Activated CD4-positive, alpha-beta T cell treated with anti-CD3 and anti-CD28 coated beads, Interleukin-2, amount 10 ng/mL, durations not matched to agents 7 days and 5 days (primary cell): ENCODE measurements around the gene OIT3. TPM values are rescaled to one million over a fixed set of nuclear protein-coding genes. Genes with fewer than 3 reads are reported as not detected.

Experiments
- CTCF ChIA-PET: fragments of 350-600 bp; sonication (Branson Sonifier 250); formaldehyde crosslinking; loops from one replicate; lab custom pipeline; 2021; ENCODE audit warnings: antibody characterized with exemption; lab: Charles Lee
- POLR2A ChIA-PET: fragments of 350-600 bp; sonication (Branson Sonifier 250); formaldehyde crosslinking; loops from one replicate; lab custom pipeline; 2021; ENCODE audit warnings: antibody characterized with exemption; lab: Charles Lee
- DNase-seq: peaks from one replicate; pipeline ENCODE4 v3.0.0-alpha.2; 2020
- H3K27ac Mint-ChIP-seq: one replicate; pipeline ENCODE4 v1.8.0; 2021; ENCODE audit warnings: mild to moderate bottlenecking, moderate library complexity, mixed read lengths
- H3K27me3 Mint-ChIP-seq: one replicate; pipeline ENCODE4 v1.8.0; 2021; ENCODE audit warnings: mixed read lengths
- H3K36me3 Mint-ChIP-seq: one replicate; pipeline ENCODE4 v1.8.0; 2021; ENCODE audit warnings: low read depth, mixed read lengths
- H3K4me1 Mint-ChIP-seq: one replicate; pipeline ENCODE4 v1.8.0; 2021; ENCODE audit warnings: mixed read lengths
- H3K4me3 Mint-ChIP-seq: one replicate; pipeline ENCODE4 v1.8.0; 2021; ENCODE audit warnings: mild to moderate bottlenecking, moderate library complexity, mixed read lengths
- H3K9me3 Mint-ChIP-seq: one replicate; pipeline ENCODE4 v1.8.0; 2021; ENCODE audit warnings: mixed read lengths
- total RNA-seq, 2 experiments: library from RNA; stranded (reverse); gene quantifications; one replicate each; pipeline ENCODE4 v1.2.3, GENCODE V29; 2021

OIT3 gene
- total RNA-seq, 2 experiments from 2014 or later: not detected

- no peak overlapping the region for H3K27ac Mint-ChIP-seq
- POLR2A ChIA-PET: no interaction called here
- no peak overlapping the region for H3K4me3 Mint-ChIP-seq
- H3K9me3 Mint-ChIP-seq: peaks cover 43% of the 10 kb centered on the region
- CTCF ChIA-PET: no interaction called here
- no peaks in the 10 kb centered on the region for H3K4me1 Mint-ChIP-seq
- H3K36me3 Mint-ChIP-seq: peaks cover 10% of the 10 kb centered on the region
- peaks cover 20% of the 10 kb centered on the region for H3K27me3 Mint-ChIP-seq
- no peak for DNase-seq
Measured at GRCh38 chr10:72980348-72980747, 86.8 kb downstream of the OIT3 start.

GRCh38 chr10:72981028-72981881, 87.7 kb downstream of the OIT3 start:
- Mint-ChIP-seq H3K27me3 (peaks cover 15% of the 10 kb centered on the region), H3K9me3 (peaks cover 40% of the 10 kb centered on the region), H3K4me3 (no peak overlapping the region), H3K36me3 (peaks cover 10% of the 10 kb centered on the region), H3K4me1 (no peaks in the 10 kb centered on the region), H3K27ac (no peak overlapping the region)
- ChIA-PET POLR2A (no interaction called here), CTCF (interaction anchor here (0.5 to 1.0 kb wide), 2 partner anchors 20 to 854 kb away, joined by 3 read pairs; no protein-coding TSS in a partner anchor)
- no peak for DNase-seq

GRCh38 chr10:72981882-72982529, 88.5 kb downstream of the OIT3 start:
- CTCF ChIA-PET: interaction anchor here (1.0 kb wide), 1 partner anchor 19 kb away, joined by 3 read pairs; no protein-coding TSS in a partner anchor
- no peaks in the 10 kb centered on the region for H3K4me1 Mint-ChIP-seq
- H3K36me3 Mint-ChIP-seq: peaks cover 10% of the 10 kb centered on the region
- H3K27ac Mint-ChIP-seq: no peak overlapping the region
- POLR2A ChIA-PET: no interaction called here
- no peak for DNase-seq
- peaks cover 38% of the 10 kb centered on the region for H3K9me3 Mint-ChIP-seq
- no peak overlapping the region for H3K4me3 Mint-ChIP-seq
- H3K27me3 Mint-ChIP-seq: peaks cover 13% of the 10 kb centered on the region

Other genes starting within 250 kb of the OIT3 start
- gene MCU, start 201.6 kb upstream of the OIT3 start, total RNA-seq: 10 to 100 TPM; 11.7 to 13.4 TPM
- gene PLA2G12B, start 61.1 kb downstream of the OIT3 start, total RNA-seq: not detected
- gene P4HA1, start 203.1 kb downstream of the OIT3 start, total RNA-seq: 10 to 100 TPM; 31.4 to 32.9 TPM
- 1 to 10 TPM; 1.5 TPM for gene NUDT13, start 216.7 kb downstream of the OIT3 start, total RNA-seq